Measurements from ENCODE around the gene IKBKE.

- no peak for TF ChIP-seq CTCF (IDR thresholded peaks at IDR 0.05)
- no peak for TF ChIP-seq POLR2A (IDR thresholded peaks at IDR 0.05)
- no peak for TF ChIP-seq EP300 (IDR thresholded peaks at IDR 0.05)
Observed at GRCh38 chr1:206516728-206516990, 46.4 kb downstream of the IKBKE start.

Data from suprapubic skin (tissue), 3 donors.